Measurements from ENCODE around the gene GPR148. TPM values are rescaled to one million over a fixed set of nuclear protein-coding genes. Genes with fewer than 3 reads are reported as not detected.
A peak's percentile ranks its signal among the peaks of the same experiment; 100 is the strongest.

Gene GPR148
- total RNA-seq, 1 donor from 2014 or later: not detected

GRCh38 chr2:130720528-130720927, 8.3 kb upstream of the GPR148 start:
- DNase-seq (ENCODE audit: low spot score): no peak
- Mint-ChIP-seq H3K9me3 (ENCODE audit: unreplicated experiment) (no peaks in the 10 kb centered on the region), H3K4me1 (ENCODE audit: unreplicated experiment) (no peaks in the 10 kb centered on the region), H3K27me3 (ENCODE audit: unreplicated experiment) (peaks cover 3% of the 10 kb centered on the region), H3K27ac (ENCODE audit: unreplicated experiment) (no peak overlapping the region), H3K36me3 (ENCODE audit: low read depth, unreplicated experiment) (no peaks in the 10 kb centered on the region), H3K4me3 (ENCODE audit: unreplicated experiment) (no peak overlapping the region)
- TF ChIP-seq, protein P1, sequence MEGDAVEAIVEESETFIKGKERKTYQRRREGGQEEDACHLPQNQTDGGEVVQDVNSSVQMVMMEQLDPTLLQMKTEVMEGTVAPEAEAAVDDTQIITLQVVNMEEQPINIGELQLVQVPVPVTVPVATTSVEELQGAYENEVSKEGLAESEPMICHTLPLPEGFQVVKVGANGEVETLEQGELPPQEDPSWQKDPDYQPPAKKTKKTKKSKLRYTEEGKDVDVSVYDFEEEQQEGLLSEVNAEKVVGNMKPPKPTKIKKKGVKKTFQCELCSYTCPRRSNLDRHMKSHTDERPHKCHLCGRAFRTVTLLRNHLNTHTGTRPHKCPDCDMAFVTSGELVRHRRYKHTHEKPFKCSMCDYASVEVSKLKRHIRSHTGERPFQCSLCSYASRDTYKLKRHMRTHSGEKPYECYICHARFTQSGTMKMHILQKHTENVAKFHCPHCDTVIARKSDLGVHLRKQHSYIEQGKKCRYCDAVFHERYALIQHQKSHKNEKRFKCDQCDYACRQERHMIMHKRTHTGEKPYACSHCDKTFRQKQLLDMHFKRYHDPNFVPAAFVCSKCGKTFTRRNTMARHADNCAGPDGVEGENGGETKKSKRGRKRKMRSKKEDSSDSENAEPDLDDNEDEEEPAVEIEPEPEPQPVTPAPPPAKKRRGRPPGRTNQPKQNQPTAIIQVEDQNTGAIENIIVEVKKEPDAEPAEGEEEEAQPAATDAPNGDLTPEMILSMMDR (IDR thresholded peaks at IDR 0.05; ENCODE audit: unreplicated experiment): no peak

GRCh38 chr2:130724455-130724854, 4.4 kb upstream of the GPR148 start:
- Mint-ChIP-seq H3K4me3 (ENCODE audit: unreplicated experiment) (no peak overlapping the region), H3K9me3 (ENCODE audit: unreplicated experiment) (no peaks in the 10 kb centered on the region), H3K36me3 (ENCODE audit: low read depth, unreplicated experiment) (no peaks in the 10 kb centered on the region), H3K27ac (ENCODE audit: unreplicated experiment) (no peak overlapping the region), H3K4me1 (ENCODE audit: unreplicated experiment) (peaks cover 4% of the 10 kb centered on the region), H3K27me3 (ENCODE audit: unreplicated experiment) (peaks cover 8% of the 10 kb centered on the region)
- no peak for DNase-seq (ENCODE audit: low spot score)
- TF ChIP-seq, protein P1 (IDR thresholded peaks at IDR 0.05; ENCODE audit: unreplicated experiment): no peak

DNA sequence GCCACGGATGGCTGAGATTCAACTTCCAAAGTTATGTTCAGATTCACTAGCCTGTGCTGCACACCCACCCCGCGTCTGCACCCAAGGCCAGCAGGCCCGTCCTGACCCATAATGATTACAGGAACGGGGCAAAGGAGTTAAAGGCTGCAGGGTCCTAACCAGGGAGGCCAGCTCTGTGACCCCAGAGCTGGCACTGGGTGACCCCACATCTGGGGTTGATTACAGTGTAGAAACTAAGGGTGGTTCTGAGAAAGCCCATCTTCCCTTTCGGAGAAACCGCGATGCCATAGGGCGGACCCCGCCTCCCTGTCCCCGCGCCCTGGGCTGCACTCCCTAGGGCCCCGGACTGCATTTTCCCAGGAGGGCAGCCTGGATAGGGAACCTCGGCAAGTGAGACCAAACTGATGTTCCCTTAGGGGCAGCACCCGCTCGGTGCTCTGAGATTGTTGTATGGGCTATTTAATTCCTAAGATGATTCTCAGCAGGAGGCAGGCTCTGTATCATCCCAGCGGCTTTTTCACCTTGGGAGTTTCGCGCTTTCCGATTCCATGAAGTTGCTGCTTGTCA, 2.2 kb upstream of the GPR148 start:
- Mint-ChIP-seq H3K36me3 (ENCODE audit: low read depth, unreplicated experiment) (no peaks in the 10 kb centered on the region), H3K4me3 (ENCODE audit: unreplicated experiment) (peak overlapping the region; percentile 29), H3K9me3 (ENCODE audit: unreplicated experiment) (no peaks in the 10 kb centered on the region), H3K27me3 (ENCODE audit: unreplicated experiment) (peaks cover 9% of the 10 kb centered on the region), H3K4me1 (ENCODE audit: unreplicated experiment) (peaks cover 6% of the 10 kb centered on the region), H3K27ac (ENCODE audit: unreplicated experiment) (no peak overlapping the region)
- TF ChIP-seq, protein P1 (IDR thresholded peaks at IDR 0.05; ENCODE audit: unreplicated experiment): no peak
- no peak for DNase-seq (ENCODE audit: low spot score)

GRCh38 chr2:130727286-130727924, 1.5 kb upstream of the GPR148 start:
- H3K27me3 Mint-ChIP-seq (ENCODE audit: unreplicated experiment): peaks cover 9% of the 10 kb centered on the region
- H3K36me3 Mint-ChIP-seq (ENCODE audit: low read depth, unreplicated experiment): no peaks in the 10 kb centered on the region
- peak; percentile 81 for DNase-seq (ENCODE audit: low spot score)
- peak overlapping the region; percentile 29 for H3K4me3 Mint-ChIP-seq (ENCODE audit: unreplicated experiment)
- H3K4me1 Mint-ChIP-seq (ENCODE audit: unreplicated experiment): peaks cover 6% of the 10 kb centered on the region
- no peak overlapping the region for H3K27ac Mint-ChIP-seq (ENCODE audit: unreplicated experiment)
- TF ChIP-seq, protein P1 (IDR thresholded peaks at IDR 0.05; ENCODE audit: unreplicated experiment): no peak
- H3K9me3 Mint-ChIP-seq (ENCODE audit: unreplicated experiment): no peaks in the 10 kb centered on the region

GRCh38 chr2:130728007-130728454, 839 bp upstream of the GPR148 start:
- peak overlapping the region; percentile 60 for H3K4me3 Mint-ChIP-seq (ENCODE audit: unreplicated experiment)
- H3K9me3 Mint-ChIP-seq (ENCODE audit: unreplicated experiment): no peaks in the 10 kb centered on the region
- peaks cover 9% of the 10 kb centered on the region for H3K27me3 Mint-ChIP-seq (ENCODE audit: unreplicated experiment)
- no peak overlapping the region for H3K27ac Mint-ChIP-seq (ENCODE audit: unreplicated experiment)
- H3K4me1 Mint-ChIP-seq (ENCODE audit: unreplicated experiment): peaks cover 6% of the 10 kb centered on the region
- TF ChIP-seq, protein P1 (IDR thresholded peaks at IDR 0.05; ENCODE audit: unreplicated experiment): no peak
- no peak for DNase-seq (ENCODE audit: low spot score)
- no peaks in the 10 kb centered on the region for H3K36me3 Mint-ChIP-seq (ENCODE audit: low read depth, unreplicated experiment)

All from endothelial cell (in vitro differentiated cells).